IMR-90 (cell line): ENCODE measurements around the gene SCAND1. TPM values are rescaled to one million over a fixed set of nuclear protein-coding genes. Genes with fewer than 3 reads are reported as not detected.

Experiments used
- ATAC-seq: fragments of 200-7000 bp; cut with Tn5 transposase; 2 replicates; pipeline ENCODE4 v1.9.1; 2020; ENCODE audit warnings: low read depth, mild to moderate bottlenecking, moderate library complexity
- BruUV-seq: library from RNA; stranded (reverse); fragments of 400-500 nt; replicated peaks from 2 replicates; lab custom pipeline; 2021; lab: Mats Ljungman, UMichigan
- CTCF ChIA-PET: fragments of 300-600 bp; formaldehyde crosslinking; extraction: SDS; loops from one replicate; lab custom pipeline; 2021; ENCODE audit warnings: antibody characterized with exemption; lab: Yijun Ruan, JAX
- POLR2A ChIA-PET: fragments of 300-600 bp; sonication (Branson Sonifier 250); formaldehyde crosslinking; loops from one replicate; lab custom pipeline; 2022; ENCODE audit warnings: antibody characterized with exemption; ENCODE audit not compliant: unreplicated experiment; lab: Charles Lee
- DNase-seq: peaks from one replicate; pipeline ENCODE4 v3.0.0; 2013
- H2AFZ ChIP-seq: replicated peaks from 2 replicates; pipeline ENCODE3; 2013; ENCODE audit warnings: low read length, mild to moderate bottlenecking; ENCODE audit not compliant: poor library complexity
- H2AK5ac ChIP-seq: 2 replicates; pipeline ENCODE4 v1.6.1; 2013; ENCODE audit warnings: low read depth, low read length, inconsistent platforms
- H2AK9ac ChIP-seq: replicated peaks from 2 replicates; pipeline ENCODE3; 2013; ENCODE audit warnings: mild to moderate bottlenecking, low read depth, low read length, moderate library complexity; ENCODE audit not compliant: poor library complexity
- H2BK120ac ChIP-seq: 2 replicates; pipeline ENCODE4 v1.6.1; 2013; ENCODE audit warnings: low read depth, low read length, inconsistent platforms
- H2BK15ac ChIP-seq: 3 replicates; pipeline ENCODE4 v1.6.1; 2013; ENCODE audit warnings: low read depth, low read length, inconsistent platforms
- H2BK20ac ChIP-seq: 2 replicates; pipeline ENCODE4 v1.6.1; 2013; ENCODE audit warnings: low read depth, mild to moderate bottlenecking, inconsistent platforms, low read length, moderate library complexity
- H2BK5ac ChIP-seq: 2 replicates; pipeline ENCODE4 v1.6.1; 2013; ENCODE audit warnings: mild to moderate bottlenecking, low read depth, low read length, inconsistent platforms; ENCODE audit not compliant: poor library complexity, severe bottlenecking
- H3K14ac ChIP-seq: replicated peaks from 2 replicates; pipeline ENCODE4 v1.6.1; 2013; ENCODE audit warnings: low read depth, low read length, inconsistent platforms
- H3K18ac ChIP-seq: 2 replicates; pipeline ENCODE4 v1.6.1; 2013; ENCODE audit warnings: low read depth, low read length, control low read depth
- H3K23ac ChIP-seq: 2 replicates; pipeline ENCODE4 v1.6.1; 2013; ENCODE audit warnings: low read depth, low read length, inconsistent platforms
- H3K27ac ChIP-seq: 2 replicates; pipeline ENCODE4 v1.5.1; 2013; ENCODE audit warnings: mild to moderate bottlenecking, control low read depth, low read length; ENCODE audit not compliant: insufficient read depth
- H3K27me3 ChIP-seq: 2 replicates; pipeline ENCODE4 v1.6.1; 2013; ENCODE audit warnings: low read length; ENCODE audit not compliant: control insufficient read depth, insufficient read depth
- H3K36me3 ChIP-seq: 2 replicates; pipeline ENCODE4 v1.6.1; 2013; ENCODE audit warnings: low read length, mixed read lengths; ENCODE audit not compliant: control insufficient read depth, insufficient read depth
- H3K4ac ChIP-seq: 2 replicates; pipeline ENCODE4 v1.6.1; 2013; ENCODE audit warnings: low read depth, low read length, inconsistent platforms
- H3K4me1 ChIP-seq: 2 replicates; pipeline ENCODE4 v1.6.1; 2013; ENCODE audit warnings: low read length, mixed read lengths; ENCODE audit not compliant: control insufficient read depth, insufficient read depth
- H3K4me2 ChIP-seq: 2 replicates; pipeline ENCODE4 v1.6.1; 2013; ENCODE audit warnings: low read depth, mild to moderate bottlenecking, control low read depth, low read length, moderate library complexity
- H3K4me3 ChIP-seq: 2 replicates; pipeline ENCODE4 v1.5.1; 2013; ENCODE audit warnings: low read depth, mild to moderate bottlenecking, control low read depth, low read length, moderate library complexity; ENCODE audit not compliant: insufficient read depth
- H3K56ac ChIP-seq: 2 replicates; pipeline ENCODE4 v1.6.1; 2013; ENCODE audit warnings: low read length, inconsistent platforms; ENCODE audit not compliant: insufficient read depth; ENCODE audit errors: extremely low read depth
- H3K79me1 ChIP-seq, 2 experiments: 2 replicates each; pipeline ENCODE4 v1.6.1; 2013; ENCODE audit warnings: low read length in 2 of 2, inconsistent platforms in 1 of 2, low read depth in 1 of 2
- H3K9ac ChIP-seq: 2 replicates; pipeline ENCODE4 v1.6.1; 2013; ENCODE audit warnings: low read depth, low read length, control low read depth
- H3K9me1 ChIP-seq: 2 replicates; pipeline ENCODE4 v1.6.1; 2013; ENCODE audit warnings: low read length, inconsistent platforms; ENCODE audit not compliant: insufficient read depth
- H3K9me3 ChIP-seq: 2 replicates; pipeline ENCODE4 v1.6.1; 2013; ENCODE audit warnings: low read length; ENCODE audit not compliant: control insufficient read depth, insufficient read depth
- H4K20me1 ChIP-seq: 2 replicates; pipeline ENCODE4 v1.6.1; 2013; ENCODE audit warnings: low read length, inconsistent platforms; ENCODE audit not compliant: insufficient read depth
- H4K5ac ChIP-seq: 2 replicates; pipeline ENCODE4 v1.6.1; 2013; ENCODE audit warnings: mild to moderate bottlenecking, low read depth, low read length, control low read depth
- H4K8ac ChIP-seq, 2 experiments: 2 replicates each; pipeline ENCODE4 v1.6.1; 2013; ENCODE audit warnings: low read depth in 2 of 2, low read length in 2 of 2, control low read depth in 1 of 2, inconsistent platforms in 1 of 2
- H4K91ac ChIP-seq: 2 replicates; pipeline ENCODE4 v1.6.1; 2013; ENCODE audit warnings: low read depth, low read length, inconsistent platforms; ENCODE audit not compliant: insufficient read depth
- CEBPB ChIP-seq: IDR thresholded peaks from 2 replicates; pipeline ENCODE4 v1.6.1; 2012; ENCODE audit warnings: low read depth, low read length, improper control_type of control experiment
- RFX5 ChIP-seq: IDR thresholded peaks from 2 replicates; pipeline ENCODE4 v1.8.0; 2012; ENCODE audit warnings: low read depth, mild to moderate bottlenecking, low read length, moderate library complexity
- WGBS, 2 experiments: methylation state at CpG; one replicate each; pipeline versions ENCODE4 v1.1.5 to v1.1.7; 2013; ENCODE audit warnings: missing lambda C conversion rate in 2 of 2; ENCODE audit not compliant: insufficient read length in 1 of 2; ENCODE audit errors: extremely low coverage in 2 of 2; 5-methylcytosine and 5-hydroxymethylcytosine counted together
- dilution Hi-C: fragments of 300-500 bp; cut with HindIII; formaldehyde crosslinking; loops from one replicate; pipeline ENCODE4 v1.14.3; 2018; ENCODE audit warnings: low sequenced_read_pairs; ENCODE audit not compliant: unreplicated experiment
- in situ Hi-C: fragments of 300-500 bp; cut with MboI; formaldehyde crosslinking; loops from 3 replicates; pipeline ENCODE4 v1.14.3; 2019; ENCODE audit warnings: low sequenced_read_pairs, inconsistent platforms, mixed read lengths
- intact Hi-C: fragments of 100-400 bp; cut with micrococcal nuclease; formaldehyde crosslinking; loops from 2 replicates; pipeline ENCODE4 v1.10.0; 2022
- polyA plus RNA-seq, 3 experiments: library from polyadenylated mRNA; depleted of rRNA; stranded (reverse); fragments of >200 nt; gene quantifications; 2 replicates each; pipeline ENCODE4 v1.2.3, GENCODE V29; 2012; ENCODE audit warnings: low replicate concordance in 1 of 3
- total RNA-seq: library from RNA; depleted of rRNA; stranded (reverse); fragments of >200 nt; gene quantifications from 2 replicates; pipeline ENCODE4 v1.2.3, GENCODE V29; 2012

Gene SCAND1
- total and polyA plus RNA-seq, 2 of the 4 experiments (the other 2 are of a cell fraction) = 7.5 to 26.8 TPM

GRCh38 chr20:35974256-35974655 lies 20.0 kb upstream of the SCAND1 start:
- no peaks in the 10 kb centered on the region for H3K36me3 ChIP-seq
- no peak for TF ChIP-seq CEBPB
- peak; percentile 83 for TF ChIP-seq RFX5
- no peak overlapping the region for H2BK15ac ChIP-seq
- peaks cover 8% of the 10 kb centered on the region for H3K27me3 ChIP-seq
- H4K5ac ChIP-seq = no peak overlapping the region
- no peak overlapping the region for H2BK20ac ChIP-seq
- no peak overlapping the region for H3K18ac ChIP-seq
- BruUV-seq = no TSS peak
- no peak overlapping the region for H3K27ac ChIP-seq
- H3K4me3 ChIP-seq = no peak overlapping the region
- no peak overlapping the region for H2AK9ac ChIP-seq
- no peak overlapping the region for H3K9ac ChIP-seq
- no peaks in the 10 kb centered on the region for H3K4me1 ChIP-seq
- intact Hi-C loops (no loop called here), dilution Hi-C loops (no loop called here), in situ Hi-C loops (no loop called here)
- no peak overlapping the region for H3K4me2 ChIP-seq
- peaks cover 5% of the 10 kb centered on the region; the same call in 1 of the 2 replicates for H3K9me3 ChIP-seq
- no peak overlapping the region for H3K4ac ChIP-seq
- no peak overlapping the region for H2AFZ ChIP-seq
- H3K9me1 ChIP-seq = no peaks in the 10 kb centered on the region; the same call in 1 of the 2 replicates
- ChIA-PET POLR2A (no interaction called here), CTCF (interaction anchor here (1.2 kb wide), 1 partner anchor 19 kb away, joined by 4 read pairs; no protein-coding TSS in a partner anchor)
- no peak overlapping the region for H3K23ac ChIP-seq
- H4K91ac ChIP-seq = no peak overlapping the region
- H3K79me1 ChIP-seq = no peaks in the 10 kb centered on the region
- no peak for DNase-seq
- H2BK5ac ChIP-seq = no peak overlapping the region
- H2BK120ac ChIP-seq = no peak overlapping the region
- no peak for ATAC-seq
- H4K20me1 ChIP-seq = no peaks in the 10 kb centered on the region
- no peak overlapping the region for H2AK5ac ChIP-seq
- H3K56ac ChIP-seq = no peak overlapping the region
- no peak overlapping the region for H4K8ac ChIP-seq
- H3K14ac ChIP-seq = no peak overlapping the region
- 73% methylated on average over 3 of the region's 4 CpGs; no CpG with 5 or more reads in 1 of the 2 experiments for WGBS, 2 experiments
